Measurements from ENCODE around the gene HM13.

The HM13 gene

GRCh38 chr20:31547720-31548298 lies 33.6 kb downstream of the HM13 start:
- TF ChIP-seq CTCF (conservative IDR thresholded peaks at IDR 0.05) (no peak), ZFX (IDR thresholded peaks at IDR 0.05) (no peak)
- peak overlapping the region; percentile 66 for H3K27ac ChIP-seq

GRCh38 chr20:31548820-31549512 lies 34.7 kb downstream of the HM13 start:
- H3K27ac ChIP-seq, result peak overlapping the region; percentile 66; the same call in 1 of the 2 replicates
- TF ChIP-seq ZFX (IDR thresholded peaks at IDR 0.05) (no peak), CTCF (conservative IDR thresholded peaks at IDR 0.05) (no peak)

GRCh38 chr20:31549513-31549880 lies 35.3 kb downstream of the HM13 start:
- H3K27ac ChIP-seq, result no peak overlapping the region
- TF ChIP-seq ZFX (IDR thresholded peaks at IDR 0.05) (no peak), CTCF (conservative IDR thresholded peaks at IDR 0.05) (no peak)

- H3K27ac ChIP-seq, result no peak overlapping the region
- TF ChIP-seq ZFX (IDR thresholded peaks at IDR 0.05), result no peak
- no peak for TF ChIP-seq CTCF (conservative IDR thresholded peaks at IDR 0.05)
Observed at GRCh38 chr20:31550099-31550498, 35.9 kb downstream of the HM13 start.

GRCh38 chr20:31551163-31552081 lies 37.2 kb downstream of the HM13 start:
- peak overlapping the region; percentile 36 for H3K27ac ChIP-seq
- TF ChIP-seq CTCF (conservative IDR thresholded peaks at IDR 0.05) (no peak), ZFX (IDR thresholded peaks at IDR 0.05) (no peak)

GRCh38 chr20:31555203-31555775 lies 41.0 kb downstream of the HM13 start:
- no peak overlapping the region for H3K27ac ChIP-seq
- TF ChIP-seq CTCF (conservative IDR thresholded peaks at IDR 0.05), result no peak
- no peak for TF ChIP-seq ZFX (IDR thresholded peaks at IDR 0.05)
